GM21786 (cell line): ENCODE results near the gene ZFAND3.

Source experiments
- ATAC-seq: cut with Tn5 transposase; IDR thresholded peaks from one replicate; pipeline ENCODE4 v1.9.1; 2021; ENCODE audit not compliant: unreplicated experiment

The ZFAND3 gene

GRCh38 chr6:38193481-38194281 is 374.2 kb downstream of the ZFAND3 start:
- ATAC-seq = no peak

DNA sequence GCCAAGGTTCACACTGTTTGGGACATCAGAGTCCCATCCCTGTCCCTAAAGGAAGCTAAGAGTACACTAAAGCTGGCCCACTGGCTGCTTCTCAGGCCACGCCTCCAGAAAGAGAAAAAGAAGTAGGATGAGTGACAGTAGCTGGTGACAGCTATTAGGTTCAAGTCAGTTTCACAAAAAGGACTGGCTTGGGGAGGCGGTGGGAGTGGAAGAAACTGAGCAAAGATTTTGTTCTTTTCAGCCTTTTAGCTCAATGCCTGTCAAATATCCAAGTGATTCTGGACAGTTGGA is 374.7 kb downstream of the ZFAND3 start:
- ATAC-seq = no peak

DNA sequence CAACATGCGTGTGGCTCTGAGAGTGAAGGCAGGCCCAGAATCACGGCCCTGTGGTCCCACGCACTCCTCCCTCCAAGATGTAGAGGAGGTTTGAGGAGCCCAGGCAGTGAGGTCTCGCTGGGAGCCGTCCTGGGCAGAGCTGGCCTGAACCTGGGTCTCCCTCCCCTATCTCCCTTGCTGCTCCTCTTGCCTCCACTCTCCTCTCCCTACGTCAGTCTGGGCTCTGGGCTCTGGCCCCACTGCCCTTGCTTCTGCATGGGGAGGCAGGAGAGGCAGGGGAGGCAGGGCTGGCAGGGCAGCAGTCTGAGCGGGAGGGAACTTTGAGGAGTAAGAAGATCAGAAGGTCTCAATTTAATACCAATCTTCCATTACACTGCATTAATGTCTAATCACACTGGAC is 375.1 kb downstream of the ZFAND3 start:
- ATAC-seq = no peak

GRCh38 chr6:38195113-38195635 is 375.6 kb downstream of the ZFAND3 start:
- ATAC-seq = no peak

- ATAC-seq = no peak
These were observed 378.7 kb downstream of the ZFAND3 start for GRCh38 chr6:38198219-38198618.
